ENCODE data around the gene STAT3. TPM values are rescaled to one million over a fixed set of nuclear protein-coding genes. Genes with fewer than 3 reads are reported as not detected.

Gene STAT3
- total and polyA plus RNA-seq, 2 of the 13 experiments (the other 11 are each of a cell fraction or from before 2014, with no cell fraction given), result 61.8 to 62.4 TPM

DNA sequence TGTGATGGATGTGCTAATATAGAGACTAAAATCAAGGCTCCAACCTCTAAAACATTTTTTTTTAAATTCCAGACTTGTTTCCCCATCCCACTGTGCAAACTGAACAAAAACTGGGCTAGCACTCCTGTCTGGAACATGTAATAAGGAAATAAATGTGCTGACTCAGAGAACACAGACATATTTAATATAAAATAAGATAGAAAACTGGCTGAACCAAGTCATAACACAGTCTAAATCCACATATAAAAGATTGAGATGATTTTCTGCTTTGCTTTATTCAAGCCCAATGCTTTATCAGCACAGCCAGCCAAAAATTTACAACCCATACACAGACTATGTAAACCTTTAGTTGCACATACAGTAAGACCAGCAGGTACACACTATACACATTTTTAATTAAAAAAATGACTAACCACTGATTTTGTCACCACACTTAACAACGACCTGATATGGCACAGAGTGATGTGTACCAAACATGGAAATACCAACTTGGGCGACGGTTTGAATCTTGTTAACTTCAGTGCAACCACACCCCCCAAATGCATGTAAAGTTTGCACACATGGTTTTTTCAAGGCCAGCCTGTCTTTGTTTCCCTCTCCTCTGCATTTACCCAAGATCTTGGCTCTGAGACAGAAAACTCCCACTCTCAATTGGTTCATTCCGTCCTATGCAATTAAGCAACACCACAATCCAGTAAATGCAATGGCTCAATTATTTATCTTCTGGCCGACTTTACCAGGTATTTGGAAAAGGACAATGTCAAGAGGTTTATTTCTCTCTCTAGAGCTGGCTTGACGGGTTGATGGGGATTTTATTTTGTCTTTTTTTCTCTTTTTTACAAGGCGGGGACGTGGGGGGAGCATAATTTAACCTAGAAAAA, 1.2 kb downstream of the STAT3 start (continued):
- TF ChIP-seq CSRNP1 (CRISPR knock-in tag; IDR thresholded peaks at IDR 0.05), result no peak
- TF ChIP-seq CCDC6 (CRISPR knock-in tag; IDR thresholded peaks at IDR 0.05), result no peak
- TF ChIP-seq KLF16 (CRISPR knock-in tag; IDR thresholded peaks at IDR 0.05), result peak in 1 of 2 experiments; percentile 30; a peak in 1 of 4 replicates
- TF ChIP-seq TFDP1 (CRISPR knock-in tag; IDR thresholded peaks at IDR 0.05; ENCODE audit: borderline replicate concordance), result peak; percentile 19; the same call in 1 of the 2 replicates
- TF ChIP-seq ZFP90 (CRISPR knock-in tag; IDR thresholded peaks at IDR 0.05; ENCODE audit: borderline replicate concordance), result peak; percentile 77; the same call in 1 of the 2 replicates
- TF ChIP-seq EP300 (IDR thresholded peaks at IDR 0.05; ENCODE audit: low read depth in 2 of 2, low read length in 2 of 2), result peak in 1 of 2 experiments; percentile 41; a peak in 2 of 4 replicates
- TF ChIP-seq EP300 (CRISPR knock-in tag; IDR thresholded peaks at IDR 0.05; ENCODE audit: borderline replicate concordance), result no peak
- no peak for TF ChIP-seq ZNF737 (CRISPR knock-in tag; IDR thresholded peaks at IDR 0.05; ENCODE audit: borderline replicate concordance)
- no peak for TF ChIP-seq CERS6 (CRISPR knock-in tag; IDR thresholded peaks at IDR 0.05)
- TF ChIP-seq, protein P1, sequence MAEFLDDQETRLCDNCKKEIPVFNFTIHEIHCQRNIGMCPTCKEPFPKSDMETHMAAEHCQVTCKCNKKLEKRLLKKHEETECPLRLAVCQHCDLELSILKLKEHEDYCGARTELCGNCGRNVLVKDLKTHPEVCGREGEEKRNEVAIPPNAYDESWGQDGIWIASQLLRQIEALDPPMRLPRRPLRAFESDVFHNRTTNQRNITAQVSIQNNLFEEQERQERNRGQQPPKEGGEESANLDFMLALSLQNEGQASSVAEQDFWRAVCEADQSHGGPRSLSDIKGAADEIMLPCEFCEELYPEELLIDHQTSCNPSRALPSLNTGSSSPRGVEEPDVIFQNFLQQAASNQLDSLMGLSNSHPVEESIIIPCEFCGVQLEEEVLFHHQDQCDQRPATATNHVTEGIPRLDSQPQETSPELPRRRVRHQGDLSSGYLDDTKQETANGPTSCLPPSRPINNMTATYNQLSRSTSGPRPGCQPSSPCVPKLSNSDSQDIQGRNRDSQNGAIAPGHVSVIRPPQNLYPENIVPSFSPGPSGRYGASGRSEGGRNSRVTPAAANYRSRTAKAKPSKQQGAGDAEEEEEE (CRISPR knock-in tag; IDR thresholded peaks at IDR 0.05; ENCODE audit: borderline replicate concordance), result no peak
- no peak for TF ChIP-seq ZNF17 (CRISPR knock-in tag; IDR thresholded peaks at IDR 0.05)
- TF ChIP-seq ZFP91 (CRISPR knock-in tag; IDR thresholded peaks at IDR 0.05; ENCODE audit: borderline replicate concordance), result no peak
- TF ChIP-seq, protein P2, sequence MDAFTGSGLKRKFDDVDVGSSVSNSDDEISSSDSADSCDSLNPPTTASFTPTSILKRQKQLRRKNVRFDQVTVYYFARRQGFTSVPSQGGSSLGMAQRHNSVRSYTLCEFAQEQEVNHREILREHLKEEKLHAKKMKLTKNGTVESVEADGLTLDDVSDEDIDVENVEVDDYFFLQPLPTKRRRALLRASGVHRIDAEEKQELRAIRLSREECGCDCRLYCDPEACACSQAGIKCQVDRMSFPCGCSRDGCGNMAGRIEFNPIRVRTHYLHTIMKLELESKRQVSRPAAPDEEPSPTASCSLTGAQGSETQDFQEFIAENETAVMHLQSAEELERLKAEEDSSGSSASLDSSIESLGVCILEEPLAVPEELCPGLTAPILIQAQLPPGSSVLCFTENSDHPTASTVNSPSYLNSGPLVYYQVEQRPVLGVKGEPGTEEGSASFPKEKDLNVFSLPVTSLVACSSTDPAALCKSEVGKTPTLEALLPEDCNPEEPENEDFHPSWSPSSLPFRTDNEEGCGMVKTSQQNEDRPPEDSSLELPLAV (CRISPR knock-in tag; conservative IDR thresholded peaks at IDR 0.05; ENCODE audit: low read depth), result no peak
- TF ChIP-seq SRSF9 (IDR thresholded peaks at IDR 0.05; ENCODE audit: borderline replicate concordance, insufficient read depth, low read depth, low read length, poor library complexity, severe bottlenecking), result no peak
- TF ChIP-seq ZNF569 (CRISPR knock-in tag; IDR thresholded peaks at IDR 0.05; ENCODE audit: borderline replicate concordance), result no peak
- TF ChIP-seq NPAS2 (CRISPR knock-in tag; IDR thresholded peaks at IDR 0.05; ENCODE audit: borderline replicate concordance), result no peak
- no peak for TF ChIP-seq PAX8 (CRISPR knock-in tag; IDR thresholded peaks at IDR 0.05; ENCODE audit: borderline replicate concordance)
